Measurements from ENCODE around the gene SMIM22. TPM values are rescaled to one million over a fixed set of nuclear protein-coding genes. Genes with fewer than 3 reads are reported as not detected.
"Not testable (repeated sequence)": the region's sequence is repeated elsewhere in the genome, so short reads cannot be mapped to it uniquely, and the experiment has no call there.

The SMIM22 gene
- total RNA-seq, 2 donors from 2014 or later: not detected

- Histone ChIP-seq H3K4me3 (ENCODE audit: low read length) (no peak overlapping the region), H3K9ac (ENCODE audit: extremely low read depth, low read length, poor library complexity, severe bottlenecking) (no peak overlapping the region), H3K36me3 (ENCODE audit: control insufficient read depth, insufficient read depth, low read length) (no peaks in the 10 kb centered on the region), H3K4me1 (ENCODE audit: control insufficient read depth, insufficient read depth, low read length) (peaks cover 10% of the 10 kb centered on the region), H3K27me3 (ENCODE audit: control insufficient read depth, insufficient read depth, low read length, poor library complexity, severe bottlenecking) (no peaks in the 10 kb centered on the region), H3K9me3 (ENCODE audit: control insufficient read depth, low read length) (no peaks in the 10 kb centered on the region), H3K27ac (ENCODE audit: low read depth, low read length) (no peak overlapping the region)
- Mint-ChIP-seq H3K4me3 (no peak overlapping the region), H3K27me3 (ENCODE audit: insufficient read depth) (no peaks in the 10 kb centered on the region), H3K27ac (no peak overlapping the region), H3K9me3 (no peaks in the 10 kb centered on the region), H3K36me3 (ENCODE audit: low read depth) (no peaks in the 10 kb centered on the region), H3K4me1 (peaks cover 13% of the 10 kb centered on the region)
- WGBS, 2 experiments (ENCODE audit: insufficient coverage in 1 of 2, insufficient read length in 1 of 2): 81 to 86% methylated on average over 3 to 16 of the region's 16 CpGs
- TF ChIP-seq, protein P1, sequence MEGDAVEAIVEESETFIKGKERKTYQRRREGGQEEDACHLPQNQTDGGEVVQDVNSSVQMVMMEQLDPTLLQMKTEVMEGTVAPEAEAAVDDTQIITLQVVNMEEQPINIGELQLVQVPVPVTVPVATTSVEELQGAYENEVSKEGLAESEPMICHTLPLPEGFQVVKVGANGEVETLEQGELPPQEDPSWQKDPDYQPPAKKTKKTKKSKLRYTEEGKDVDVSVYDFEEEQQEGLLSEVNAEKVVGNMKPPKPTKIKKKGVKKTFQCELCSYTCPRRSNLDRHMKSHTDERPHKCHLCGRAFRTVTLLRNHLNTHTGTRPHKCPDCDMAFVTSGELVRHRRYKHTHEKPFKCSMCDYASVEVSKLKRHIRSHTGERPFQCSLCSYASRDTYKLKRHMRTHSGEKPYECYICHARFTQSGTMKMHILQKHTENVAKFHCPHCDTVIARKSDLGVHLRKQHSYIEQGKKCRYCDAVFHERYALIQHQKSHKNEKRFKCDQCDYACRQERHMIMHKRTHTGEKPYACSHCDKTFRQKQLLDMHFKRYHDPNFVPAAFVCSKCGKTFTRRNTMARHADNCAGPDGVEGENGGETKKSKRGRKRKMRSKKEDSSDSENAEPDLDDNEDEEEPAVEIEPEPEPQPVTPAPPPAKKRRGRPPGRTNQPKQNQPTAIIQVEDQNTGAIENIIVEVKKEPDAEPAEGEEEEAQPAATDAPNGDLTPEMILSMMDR (conservative IDR thresholded peaks at IDR 0.05): no peak
- DNase-seq: no peak
Measured at GRCh38 chr16:4783951-4784336, 11.2 kb upstream of the SMIM22 start.

DNA sequence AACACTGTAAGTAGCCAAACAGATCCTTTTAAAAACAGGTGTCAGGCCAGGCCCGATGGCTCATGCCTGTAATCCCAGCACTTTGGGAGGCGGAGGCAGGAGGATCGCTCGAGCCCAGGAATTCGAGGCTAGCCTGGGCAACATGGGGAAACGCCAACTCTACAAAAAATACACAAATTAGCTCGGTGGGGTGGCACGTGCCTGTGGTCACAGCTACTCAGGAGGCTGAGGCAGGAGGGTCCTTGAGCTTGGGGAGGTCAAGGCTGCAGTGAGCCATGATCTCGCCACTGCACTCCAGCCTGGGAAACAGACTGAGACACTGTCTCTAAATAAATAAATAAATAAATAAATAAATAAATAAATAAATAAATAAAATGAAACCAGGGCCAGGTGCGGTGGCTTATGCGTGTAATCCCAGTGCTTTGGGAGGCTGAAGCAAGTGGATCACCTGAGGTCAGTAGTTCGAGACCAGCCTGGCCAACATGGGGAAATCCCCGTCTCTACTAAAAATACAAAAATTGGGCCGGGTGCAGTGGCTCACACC lies 10.7 kb upstream of the SMIM22 start:
- H3K36me3 Mint-ChIP-seq (ENCODE audit: low read depth); H3K9me3 Mint-ChIP-seq; H3K4me3 ChIP-seq (ENCODE audit: low read length); H3K27ac ChIP-seq (ENCODE audit: low read depth, low read length); H3K9me3 ChIP-seq (ENCODE audit: control insufficient read depth, low read length); H3K27me3 Mint-ChIP-seq (ENCODE audit: insufficient read depth); H3K27ac Mint-ChIP-seq; H3K4me3 Mint-ChIP-seq; H3K4me1 ChIP-seq (ENCODE audit: control insufficient read depth, insufficient read depth, low read length); H3K27me3 ChIP-seq (ENCODE audit: control insufficient read depth, insufficient read depth, low read length, poor library complexity, severe bottlenecking); H3K9ac ChIP-seq (ENCODE audit: extremely low read depth, low read length, poor library complexity, severe bottlenecking); DNase-seq; H3K36me3 ChIP-seq (ENCODE audit: control insufficient read depth, insufficient read depth, low read length): not testable (repeated sequence)
- WGBS, 2 experiments (ENCODE audit: insufficient coverage in 1 of 2, insufficient read length in 1 of 2): 90 to 93% methylated on average over 10 to 14 of the region's 14 CpGs
- peaks cover 13% of the 10 kb centered on the region for H3K4me1 Mint-ChIP-seq

DNA sequence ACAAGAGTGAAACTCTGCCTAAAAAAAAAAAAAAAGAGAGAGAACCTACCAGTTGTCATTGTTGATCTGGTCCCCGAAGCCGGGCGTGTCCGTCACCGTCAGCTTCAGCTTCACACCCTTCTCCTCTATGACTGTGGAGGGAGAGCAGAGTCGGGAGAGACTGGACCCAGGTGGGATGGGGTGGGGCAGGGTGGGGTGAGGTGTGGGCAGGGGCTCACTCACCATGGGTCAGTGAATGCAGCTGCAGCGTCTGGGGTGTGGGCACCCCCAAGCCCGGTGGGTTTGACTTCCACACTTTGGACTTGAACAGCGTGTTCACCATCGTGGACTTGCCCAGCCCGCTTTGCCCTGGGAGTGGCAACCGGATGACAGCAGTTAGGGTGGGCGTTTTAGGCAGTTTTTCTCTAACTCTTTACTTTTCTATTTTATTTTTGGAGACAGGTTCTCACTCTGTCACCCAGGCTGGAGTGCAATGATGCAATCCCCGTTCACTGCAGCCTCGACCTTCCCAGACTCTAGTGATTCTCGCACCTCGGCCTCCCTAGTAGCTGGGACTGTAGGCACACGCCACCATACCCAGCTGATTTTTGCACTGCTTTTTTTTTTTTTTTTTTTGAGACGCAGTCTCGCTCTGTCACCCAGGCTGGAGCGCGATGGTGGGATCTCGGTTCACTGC lies 9.3 kb upstream of the SMIM22 start:
- peaks cover 10% of the 10 kb centered on the region for H3K4me1 ChIP-seq (ENCODE audit: control insufficient read depth, insufficient read depth, low read length)
- Mint-ChIP-seq H3K9me3 (no peaks in the 10 kb centered on the region), H3K27ac (no peak overlapping the region), H3K36me3 (ENCODE audit: low read depth) (no peaks in the 10 kb centered on the region), H3K4me3 (no peak overlapping the region), H3K4me1 (peaks cover 13% of the 10 kb centered on the region), H3K27me3 (ENCODE audit: insufficient read depth) (no peaks in the 10 kb centered on the region)
- no peaks in the 10 kb centered on the region for H3K9me3 ChIP-seq (ENCODE audit: control insufficient read depth, low read length)
- 95 to 98% methylated on average over 10 to 23 of the region's 23 CpGs for WGBS, 2 experiments (ENCODE audit: insufficient coverage in 1 of 2, insufficient read length in 1 of 2)
- H3K27ac ChIP-seq (ENCODE audit: low read depth, low read length): no peak overlapping the region
- H3K9ac ChIP-seq (ENCODE audit: extremely low read depth, low read length, poor library complexity, severe bottlenecking): no peak overlapping the region
- H3K4me3 ChIP-seq (ENCODE audit: low read length): no peak overlapping the region
- no peaks in the 10 kb centered on the region for H3K36me3 ChIP-seq (ENCODE audit: control insufficient read depth, insufficient read depth, low read length)
- DNase-seq: no peak
- H3K27me3 ChIP-seq (ENCODE audit: control insufficient read depth, insufficient read depth, low read length, poor library complexity, severe bottlenecking): no peaks in the 10 kb centered on the region
- TF ChIP-seq, protein P1 (conservative IDR thresholded peaks at IDR 0.05): no peak

Data from endodermal cell (in vitro differentiated cells).